ENCODE measurements around the gene KIRREL3.
"Not testable (repeated sequence)": the region's sequence is repeated elsewhere in the genome, so short reads cannot be mapped to it uniquely, and the experiment has no call there.

Gene KIRREL3

GRCh38 chr11:126400479-126400878, 600.1 kb downstream of the KIRREL3 start:
- H3K9ac ChIP-seq (ENCODE audit: low read depth, low read length), result no peak overlapping the region
- 92% methylated on average over 6 of the region's 6 CpGs for WGBS
- no peaks in the 10 kb centered on the region for H3K36me3 ChIP-seq (ENCODE audit: insufficient read depth, low read length)
- peaks cover 23% of the 10 kb centered on the region for H3K4me1 ChIP-seq (ENCODE audit: insufficient read depth, low read length)
- 0 out of 2 replicates have a peak, but pooled peaks cover 3% of the 10 kb centered on the region for H3K9me3 ChIP-seq (ENCODE audit: insufficient read depth, low read depth, low read length)
- no peak overlapping the region for H3K27ac ChIP-seq (ENCODE audit: low read depth, low read length)
- no peaks in the 10 kb centered on the region for H3K27me3 ChIP-seq (ENCODE audit: insufficient read depth, low read length)
- H3K4me3 ChIP-seq (ENCODE audit: low read length), result no peak overlapping the region

GRCh38 chr11:126400019-126400418, 600.6 kb downstream of the KIRREL3 start:
- Histone ChIP-seq H3K9ac (ENCODE audit: low read depth, low read length) (no peak overlapping the region), H3K36me3 (ENCODE audit: insufficient read depth, low read length) (no peaks in the 10 kb centered on the region), H3K4me3 (ENCODE audit: low read length) (no peak overlapping the region), H3K4me1 (ENCODE audit: insufficient read depth, low read length) (peaks cover 23% of the 10 kb centered on the region), H3K9me3 (ENCODE audit: insufficient read depth, low read depth, low read length) (0 out of 2 replicates have a peak, but pooled peaks cover 3% of the 10 kb centered on the region), H3K27ac (ENCODE audit: low read depth, low read length) (no peak overlapping the region), H3K27me3 (ENCODE audit: insufficient read depth, low read length) (no peaks in the 10 kb centered on the region)

GRCh38 chr11:126398721-126399120, 601.8 kb downstream of the KIRREL3 start:
- H3K9me3 ChIP-seq (ENCODE audit: insufficient read depth, low read depth, low read length), result 0 out of 2 replicates have a peak, but pooled peaks cover 3% of the 10 kb centered on the region
- H3K27ac ChIP-seq (ENCODE audit: low read depth, low read length), result no peak overlapping the region
- WGBS, result 100% methylated on average over 1 of the region's 1 CpG
- peaks cover 11% of the 10 kb centered on the region for H3K4me1 ChIP-seq (ENCODE audit: insufficient read depth, low read length)
- no peaks in the 10 kb centered on the region for H3K27me3 ChIP-seq (ENCODE audit: insufficient read depth, low read length)
- H3K9ac ChIP-seq (ENCODE audit: low read depth, low read length), result no peak overlapping the region
- H3K4me3 ChIP-seq (ENCODE audit: low read length), result no peak overlapping the region
- H3K36me3 ChIP-seq (ENCODE audit: insufficient read depth, low read length), result no peaks in the 10 kb centered on the region

- 94% methylated on average over 4 of the region's 4 CpGs for WGBS
- Histone ChIP-seq H3K9me3 (ENCODE audit: insufficient read depth, low read depth, low read length) (0 out of 2 replicates have a peak, but pooled peaks cover 3% of the 10 kb centered on the region), H3K27ac (ENCODE audit: low read depth, low read length) (no peak overlapping the region), H3K9ac (ENCODE audit: low read depth, low read length) (no peak overlapping the region), H3K4me3 (ENCODE audit: low read length) (no peak overlapping the region), H3K4me1 (ENCODE audit: insufficient read depth, low read length) (peaks cover 7% of the 10 kb centered on the region), H3K36me3 (ENCODE audit: insufficient read depth, low read length) (no peaks in the 10 kb centered on the region), H3K27me3 (ENCODE audit: insufficient read depth, low read length) (no peaks in the 10 kb centered on the region)
Observed at GRCh38 chr11:126398296-126398695, 602.3 kb downstream of the KIRREL3 start.

- Histone ChIP-seq H3K27me3 (ENCODE audit: insufficient read depth, low read length) (no peaks in the 10 kb centered on the region), H3K4me3 (ENCODE audit: low read length) (no peak overlapping the region), H3K27ac (ENCODE audit: low read depth, low read length) (no peak overlapping the region), H3K9ac (ENCODE audit: low read depth, low read length) (no peak overlapping the region), H3K36me3 (ENCODE audit: insufficient read depth, low read length) (no peaks in the 10 kb centered on the region), H3K9me3 (ENCODE audit: insufficient read depth, low read depth, low read length) (0 out of 2 replicates have a peak, but pooled peaks cover 3% of the 10 kb centered on the region), H3K4me1 (ENCODE audit: insufficient read depth, low read length) (no peaks in the 10 kb centered on the region; the same call in 1 of the 2 replicates)
- WGBS, result 96% methylated on average over 4 of the region's 4 CpGs
Observed at GRCh38 chr11:126396965-126397364, 603.6 kb downstream of the KIRREL3 start.

GRCh38 chr11:126396266-126396665, 604.3 kb downstream of the KIRREL3 start:
- H3K27ac ChIP-seq (ENCODE audit: low read depth, low read length); H3K27me3 ChIP-seq (ENCODE audit: insufficient read depth, low read length); H3K36me3 ChIP-seq (ENCODE audit: insufficient read depth, low read length); H3K9ac ChIP-seq (ENCODE audit: low read depth, low read length); H3K4me1 ChIP-seq (ENCODE audit: insufficient read depth, low read length); H3K4me3 ChIP-seq (ENCODE audit: low read length); H3K9me3 ChIP-seq (ENCODE audit: insufficient read depth, low read depth, low read length): not testable (repeated sequence)
- WGBS, result 94% methylated on average over 15 of the region's 15 CpGs

- H3K4me1 ChIP-seq (ENCODE audit: insufficient read depth, low read length), result not testable (repeated sequence)
- WGBS, result 97% methylated on average over 6 of the region's 13 CpGs
Observed at GRCh38 chr11:126395784-126396183, 604.8 kb downstream of the KIRREL3 start.

GRCh38 chr11:126394634-126395072, 605.9 kb downstream of the KIRREL3 start:
- H3K36me3 ChIP-seq (ENCODE audit: insufficient read depth, low read length); H3K9ac ChIP-seq (ENCODE audit: low read depth, low read length); H3K27ac ChIP-seq (ENCODE audit: low read depth, low read length); H3K27me3 ChIP-seq (ENCODE audit: insufficient read depth, low read length); H3K4me1 ChIP-seq (ENCODE audit: insufficient read depth, low read length); H3K9me3 ChIP-seq (ENCODE audit: insufficient read depth, low read depth, low read length); H3K4me3 ChIP-seq (ENCODE audit: low read length): not testable (repeated sequence)
- 93% methylated on average over 5 of the region's 7 CpGs for WGBS

More at GRCh38 chr11:126395784-126396183, 604.8 kb downstream of the KIRREL3 start:
- not testable (repeated sequence) for H3K4me3 ChIP-seq (ENCODE audit: low read length); H3K9me3 ChIP-seq (ENCODE audit: insufficient read depth, low read depth, low read length); H3K36me3 ChIP-seq (ENCODE audit: insufficient read depth, low read length); H3K27me3 ChIP-seq (ENCODE audit: insufficient read depth, low read length); H3K9ac ChIP-seq (ENCODE audit: low read depth, low read length); H3K27ac ChIP-seq (ENCODE audit: low read depth, low read length)

- H3K4me3 ChIP-seq (ENCODE audit: low read length), result no peak overlapping the region
- no peak overlapping the region for H3K27ac ChIP-seq (ENCODE audit: low read depth, low read length)
- H3K36me3 ChIP-seq (ENCODE audit: insufficient read depth, low read length), result no peaks in the 10 kb centered on the region
- no peaks in the 10 kb centered on the region for H3K27me3 ChIP-seq (ENCODE audit: insufficient read depth, low read length)
- H3K9me3 ChIP-seq (ENCODE audit: insufficient read depth, low read depth, low read length), result no peaks in the 10 kb centered on the region
- no peak overlapping the region for H3K9ac ChIP-seq (ENCODE audit: low read depth, low read length)
- no peaks in the 10 kb centered on the region; the same call in 1 of the 2 replicates for H3K4me1 ChIP-seq (ENCODE audit: insufficient read depth, low read length)
- WGBS, result 95% methylated on average over 3 of the region's 3 CpGs
Observed at GRCh38 chr11:126394036-126394435, 606.5 kb downstream of the KIRREL3 start.

- no peak overlapping the region for H3K27ac ChIP-seq (ENCODE audit: low read depth, low read length)
- H3K4me1 ChIP-seq (ENCODE audit: insufficient read depth, low read length), result no peaks in the 10 kb centered on the region; the same call in 1 of the 2 replicates
- H3K9ac ChIP-seq (ENCODE audit: low read depth, low read length), result no peak overlapping the region
- 87% methylated on average over 5 of the region's 5 CpGs for WGBS
- no peaks in the 10 kb centered on the region for H3K36me3 ChIP-seq (ENCODE audit: insufficient read depth, low read length)
- no peaks in the 10 kb centered on the region for H3K27me3 ChIP-seq (ENCODE audit: insufficient read depth, low read length)
- H3K4me3 ChIP-seq (ENCODE audit: low read length), result no peak overlapping the region
- no peaks in the 10 kb centered on the region for H3K9me3 ChIP-seq (ENCODE audit: insufficient read depth, low read depth, low read length)
Observed at GRCh38 chr11:126393143-126393542, 607.4 kb downstream of the KIRREL3 start.

- Histone ChIP-seq H3K27ac (ENCODE audit: low read depth, low read length) (no peak overlapping the region), H3K36me3 (ENCODE audit: insufficient read depth, low read length) (no peaks in the 10 kb centered on the region), H3K9ac (ENCODE audit: low read depth, low read length) (no peak overlapping the region), H3K4me3 (ENCODE audit: low read length) (no peak overlapping the region), H3K27me3 (ENCODE audit: insufficient read depth, low read length) (no peaks in the 10 kb centered on the region), H3K9me3 (ENCODE audit: insufficient read depth, low read depth, low read length) (no peaks in the 10 kb centered on the region), H3K4me1 (ENCODE audit: insufficient read depth, low read length) (no peaks in the 10 kb centered on the region; the same call in 1 of the 2 replicates)
- WGBS, result 93% methylated on average over 4 of the region's 4 CpGs
Observed at GRCh38 chr11:126392633-126393013, 607.9 kb downstream of the KIRREL3 start.
